ENCODE measurements around the gene TBC1D10A. TPM values are rescaled to one million over a fixed set of nuclear protein-coding genes. Genes with fewer than 3 reads are reported as not detected.

The TBC1D10A gene
- total and polyA plus RNA-seq, 12 donors = 3.2 to 9.5 (median 5.7) TPM

GRCh38 chr22:30244641-30245040 is 82.1 kb downstream of the TBC1D10A start:
- Histone ChIP-seq H3K4me1 (peaks cover 4 to 36% (median 19%) of the 10 kb centered on the region in 9 donors), H3K9me3 (no peaks in the 10 kb centered on the region), H3K36me3 (peaks cover 0 to 17% (median 0%) of the 10 kb centered on the region in 9 donors), H3K4me3 (peak overlapping the region in 1 of 10 donors; percentile 60), H3K27ac (peak overlapping the region in 1 of 10 donors; percentile 88), H3K27me3 (peaks cover 3 to 81% (median 70%) of the 10 kb centered on the region in 7 donors)
- no peak for ATAC-seq
- no peak for DNase-seq
- 93 to 96% methylated on average over 5 of the region's 5 CpGs for WGBS, 2 donors
- intact Hi-C loops (cut with DNase I) = loop anchor here in 3 of 10 donors (5.0 kb wide), 1 partner anchor 37 kb away; no protein-coding TSS in a partner anchor
- no peak for TF ChIP-seq CTCF (IDR thresholded peaks at IDR 0.05)

- no peak for TF ChIP-seq CTCF (IDR thresholded peaks at IDR 0.05)
- Histone ChIP-seq H3K4me3 (peak overlapping the region in 1 of 10 donors; percentile 60), H3K36me3 (peaks cover 0 to 17% (median 0%) of the 10 kb centered on the region in 9 donors), H3K27me3 (peaks cover 3 to 76% (median 65%) of the 10 kb centered on the region in 7 donors), H3K4me1 (peaks cover 4 to 30% (median 17%) of the 10 kb centered on the region in 9 donors), H3K27ac (peak overlapping the region in 1 of 10 donors; percentile 88), H3K9me3 (no peaks in the 10 kb centered on the region)
- intact Hi-C loops (cut with DNase I) = no loop called here
- WGBS, 2 donors = 91 to 95% methylated on average over 10 of the region's 10 CpGs
- DNase-seq (no peak), ATAC-seq (no peak)
Measured at GRCh38 chr22:30244066-30244465, 82.7 kb downstream of the TBC1D10A start.

- 93 to 95% methylated on average over 22 of the region's 22 CpGs for WGBS, 2 donors
- no peak for ATAC-seq
- Histone ChIP-seq H3K4me1 (peaks cover 4 to 26% (median 13%) of the 10 kb centered on the region in 9 donors), H3K27me3 (peaks cover 3 to 72% (median 61%) of the 10 kb centered on the region in 7 donors), H3K9me3 (no peaks in the 10 kb centered on the region), H3K36me3 (peaks cover 0 to 17% (median 0%) of the 10 kb centered on the region in 9 donors), H3K4me3 (peak overlapping the region in 1 of 10 donors; percentile 60), H3K27ac (peak overlapping the region in 1 of 10 donors; percentile 88)
- TF ChIP-seq CTCF (IDR thresholded peaks at IDR 0.05) = no peak
- intact Hi-C loops (cut with DNase I) = no loop called here
- DNase-seq = no peak
Measured at GRCh38 chr22:30243661-30244060, 83.1 kb downstream of the TBC1D10A start.

Other genes starting within 250 kb of the TBC1D10A start
- not detected for gene HORMAD2, start 246.5 kb downstream of the TBC1D10A start, total RNA-seq
- gene HORMAD2, start 246.5 kb downstream of the TBC1D10A start, polyA plus RNA-seq = not detected
- gene LIF, start 80.2 kb downstream of the TBC1D10A start, total RNA-seq = 1 to 10 TPM in 3 of 10 donors, under 1 TPM in 7; 0.17 to 8.8 (median 0.55) TPM
- under 1 TPM; 0.45 to 0.51 TPM for gene LIF, start 80.2 kb downstream of the TBC1D10A start, polyA plus RNA-seq
- 1 to 10 TPM in 1 of 10 donors, under 1 TPM in 7, not detected in 2; 0.20 to 2.8 (median 0.44) TPM for gene OSM, start 60.1 kb downstream of the TBC1D10A start, total RNA-seq
- under 1 TPM in 1 of 2 donors, not detected in 1; 0.22 TPM for gene OSM, start 60.1 kb downstream of the TBC1D10A start, polyA plus RNA-seq
- 1 to 10 TPM; 2.8 to 7.9 (median 5.4) TPM for gene CASTOR1, start 37.4 kb downstream of the TBC1D10A start, total RNA-seq
- 10 to 100 TPM; 13.9 to 14.7 TPM for gene CASTOR1, start 37.4 kb downstream of the TBC1D10A start, polyA plus RNA-seq
- 100 to 1,000 TPM in 6 of 10 donors, 10 to 100 TPM in 4; 84.4 to 132 (median 111) TPM for gene SF3A1, start 30.0 kb upstream of the TBC1D10A start, total RNA-seq
- 10 to 100 TPM; 13.2 to 16.0 TPM for gene SF3A1, start 30.0 kb upstream of the TBC1D10A start, polyA plus RNA-seq
- 1 to 10 TPM in 3 of 10 donors, under 1 TPM in 7; 0.11 to 1.2 (median 0.85) TPM for gene CCDC157, start 30.1 kb upstream of the TBC1D10A start, total RNA-seq
- gene CCDC157, start 30.1 kb upstream of the TBC1D10A start, polyA plus RNA-seq = 1 to 10 TPM in 1 of 2 donors, under 1 TPM in 1; 0.88 to 1.2 TPM
- gene RNF215, start 60.5 kb upstream of the TBC1D10A start, total RNA-seq = 10 to 100 TPM in 1 of 10 donors, 1 to 10 TPM in 9; 3.4 to 10.5 (median 6.0) TPM
- 1 to 10 TPM; 4.9 to 7.2 TPM for gene RNF215, start 60.5 kb upstream of the TBC1D10A start, polyA plus RNA-seq
- 1 to 10 TPM in 2 of 10 donors, under 1 TPM in 8; 0.21 to 3.7 (median 0.78) TPM for gene SEC14L2, start 70.1 kb upstream of the TBC1D10A start, total RNA-seq
- 1 to 10 TPM in 1 of 2 donors, under 1 TPM in 1; 0.80 to 7.6 TPM for gene SEC14L2, start 70.1 kb upstream of the TBC1D10A start, polyA plus RNA-seq
- 10 to 100 TPM in 7 of 10 donors, 1 to 10 TPM in 3; 5.9 to 31.0 (median 13.2) TPM for gene MTFP1, start 98.8 kb upstream of the TBC1D10A start, total RNA-seq
- 100 to 1,000 TPM in 1 of 2 donors, 10 to 100 TPM in 1; 50.8 to 132 TPM for gene MTFP1, start 98.8 kb upstream of the TBC1D10A start, polyA plus RNA-seq
- gene SEC14L3, start 145.1 kb upstream of the TBC1D10A start, total RNA-seq = not detected
- not detected for gene SEC14L3, start 145.1 kb upstream of the TBC1D10A start, polyA plus RNA-seq
- under 1 TPM in 2 of 10 donors, not detected in 8; 0.12 to 0.15 TPM for gene SEC14L4, start 178.8 kb upstream of the TBC1D10A start, total RNA-seq
- not detected for gene SEC14L4, start 178.8 kb upstream of the TBC1D10A start, polyA plus RNA-seq
- under 1 TPM in 5 of 10 donors, not detected in 5; 0.11 to 0.37 (median 0.25) TPM for gene SEC14L6, start 219.8 kb upstream of the TBC1D10A start, total RNA-seq
- not detected for gene SEC14L6, start 219.8 kb upstream of the TBC1D10A start, polyA plus RNA-seq
- gene GAL3ST1, start 247.7 kb upstream of the TBC1D10A start, total RNA-seq = under 1 TPM in 2 of 10 donors, not detected in 8; 0.22 to 0.28 TPM
- under 1 TPM; 0.29 to 0.49 TPM for gene GAL3ST1, start 247.7 kb upstream of the TBC1D10A start, polyA plus RNA-seq